Measurements from ENCODE around the gene DCLK3. TPM values are rescaled to one million over a fixed set of nuclear protein-coding genes. Genes with fewer than 3 reads are reported as not detected.

DCLK3 gene
- total and polyA plus RNA-seq, 5 experiments from 2014 or later: not detected

DNA sequence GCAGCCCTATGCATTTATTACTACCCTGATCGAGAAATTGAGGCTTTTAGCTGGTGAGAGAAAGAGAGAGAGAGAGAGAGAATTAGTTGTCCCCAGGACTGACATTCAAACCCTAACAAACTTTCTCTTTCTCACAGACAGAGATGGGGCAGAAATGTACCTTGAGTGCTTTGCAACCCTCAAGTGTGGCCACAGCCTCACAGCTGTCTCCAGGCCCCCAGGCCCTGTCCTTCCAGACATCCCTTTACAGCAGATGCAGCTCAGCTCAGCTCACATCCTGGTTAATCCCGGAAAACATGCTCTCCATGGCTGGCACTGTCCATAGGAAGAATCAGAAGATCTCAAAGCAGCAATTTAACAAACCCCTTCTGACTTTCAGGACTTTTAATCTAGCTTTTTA lies 67.6 kb downstream of the DCLK3 start:
- no peak overlapping the region for H3K27ac Mint-ChIP-seq
- H3K9me3 Mint-ChIP-seq: no peaks in the 10 kb centered on the region
- no peaks in the 10 kb centered on the region for H3K4me1 Mint-ChIP-seq
- no peak for ATAC-seq
- POLR2A ChIA-PET: no interaction called here
- H3K27me3 Mint-ChIP-seq: peaks cover 0 to 3% (median 0%) of the 10 kb centered on the region in 5 donors
- no peaks in the 10 kb centered on the region for H3K36me3 Mint-ChIP-seq
- DNase-seq: no peak
- H3K4me3 Mint-ChIP-seq: no peak overlapping the region

GRCh38 chr3:36695769-36696137 lies 68.6 kb downstream of the DCLK3 start:
- no peak for DNase-seq

DNA sequence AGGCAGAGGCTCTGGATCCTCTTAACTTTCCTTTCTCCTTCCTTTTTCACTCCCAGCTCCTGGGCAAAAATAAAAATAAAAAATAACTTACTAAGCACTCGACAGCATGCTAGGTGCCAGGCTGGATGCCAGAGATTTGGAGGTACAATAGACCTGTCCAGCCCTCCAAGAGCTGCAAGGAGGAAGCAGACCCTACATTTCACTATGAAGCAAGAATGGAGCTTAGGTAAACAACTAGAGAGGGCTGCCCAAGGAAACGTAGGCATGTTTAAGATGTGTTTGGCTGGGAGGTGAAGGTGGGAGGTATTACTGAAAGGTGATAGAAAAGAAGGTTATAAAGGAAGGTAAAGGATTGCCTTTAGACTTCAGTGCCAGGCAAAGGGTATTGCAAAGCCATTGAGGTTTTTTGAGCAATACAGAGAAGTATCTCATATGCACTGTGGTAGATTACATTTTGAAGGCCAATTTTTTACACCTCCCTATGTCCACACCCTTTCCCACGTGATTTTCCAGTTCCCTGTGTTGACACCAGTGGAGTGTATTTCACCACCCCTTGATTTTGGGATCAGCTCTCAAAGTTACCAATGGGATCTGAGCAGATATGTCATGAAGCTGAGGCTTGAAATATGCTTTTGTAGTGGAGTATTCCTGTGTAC lies 69.1 kb downstream of the DCLK3 start:
- no peaks in the 10 kb centered on the region for H3K9me3 Mint-ChIP-seq
- DNase-seq (no peak), ATAC-seq (no peak)
- no peaks in the 10 kb centered on the region for H3K4me1 Mint-ChIP-seq
- H3K4me3 Mint-ChIP-seq: no peak overlapping the region
- H3K27ac Mint-ChIP-seq: no peak overlapping the region
- H3K36me3 Mint-ChIP-seq: no peaks in the 10 kb centered on the region
- H3K27me3 Mint-ChIP-seq: peaks cover 0 to 3% (median 0%) of the 10 kb centered on the region in 5 donors
- POLR2A ChIA-PET: no interaction called here

More at GRCh38 chr3:36695769-36696137, 68.6 kb downstream of the DCLK3 start:
- H3K4me1 Mint-ChIP-seq: no peaks in the 10 kb centered on the region
- H3K27me3 Mint-ChIP-seq: peaks cover 0 to 3% (median 0%) of the 10 kb centered on the region in 5 donors
- H3K4me3 Mint-ChIP-seq: no peak overlapping the region
- no peaks in the 10 kb centered on the region for H3K9me3 Mint-ChIP-seq
- no peaks in the 10 kb centered on the region for H3K36me3 Mint-ChIP-seq
- ATAC-seq: no peak
- POLR2A ChIA-PET: no interaction called here
- H3K27ac Mint-ChIP-seq: no peak overlapping the region

GRCh38 chr3:36693670-36694069 lies 70.7 kb downstream of the DCLK3 start:
- Mint-ChIP-seq H3K9me3 (no peaks in the 10 kb centered on the region), H3K27ac (no peak overlapping the region), H3K4me1 (no peaks in the 10 kb centered on the region), H3K27me3 (peaks cover 0 to 6% (median 1%) of the 10 kb centered on the region in 5 donors), H3K36me3 (no peaks in the 10 kb centered on the region), H3K4me3 (no peak overlapping the region)
- DNase-seq: no peak
- ATAC-seq: no peak
- POLR2A ChIA-PET: no interaction called here

- Mint-ChIP-seq H3K27ac (no peak overlapping the region), H3K36me3 (no peaks in the 10 kb centered on the region), H3K27me3 (peaks cover 0 to 6% (median 1%) of the 10 kb centered on the region in 5 donors), H3K4me3 (no peak overlapping the region), H3K9me3 (no peaks in the 10 kb centered on the region), H3K4me1 (no peaks in the 10 kb centered on the region)
- ATAC-seq: no peak
- DNase-seq: no peak
- POLR2A ChIA-PET: no interaction called here
Measured at GRCh38 chr3:36689560-36689959, 74.8 kb downstream of the DCLK3 start.

DNA sequence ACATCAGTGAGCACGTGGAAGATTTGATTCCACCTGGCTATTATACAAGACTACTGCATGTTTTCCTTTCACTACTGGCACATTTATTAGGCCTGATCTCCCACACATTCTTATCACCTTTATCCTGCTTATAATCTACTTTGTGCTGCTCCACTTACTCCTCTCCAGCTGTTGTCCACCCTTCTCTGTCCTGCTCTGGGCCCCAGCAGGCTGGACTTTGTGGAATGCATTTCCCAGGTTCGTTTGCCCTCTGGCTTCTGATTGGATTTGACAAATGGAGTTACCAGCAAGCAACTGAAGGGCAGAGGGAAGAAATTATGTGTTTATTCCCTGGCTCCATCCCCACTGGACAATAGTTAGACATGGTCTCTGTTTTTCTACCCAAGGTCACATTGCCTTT lies 75.5 kb downstream of the DCLK3 start:
- Mint-ChIP-seq H3K27ac (no peak overlapping the region), H3K9me3 (no peaks in the 10 kb centered on the region), H3K4me3 (no peak overlapping the region), H3K4me1 (no peaks in the 10 kb centered on the region), H3K27me3 (peaks cover 0 to 6% (median 1%) of the 10 kb centered on the region in 5 donors), H3K36me3 (no peaks in the 10 kb centered on the region)
- DNase-seq (no peak), ATAC-seq (no peak)
- POLR2A ChIA-PET: no interaction called here

- no peak for ATAC-seq
Measured at GRCh38 chr3:36686516-36686915, 77.8 kb downstream of the DCLK3 start.

GRCh38 chr3:36681867-36682266 lies 82.5 kb downstream of the DCLK3 start:
- Mint-ChIP-seq H3K36me3 (peaks cover 4 to 40% (median 16%) of the 10 kb centered on the region in 3 donors), H3K27ac (no peak overlapping the region), H3K9me3 (peaks cover 8 to 52% (median 36%) of the 10 kb centered on the region in 9 donors), H3K4me3 (no peak overlapping the region), H3K27me3 (peaks cover 2 to 15% (median 9%) of the 10 kb centered on the region in 5 donors), H3K4me1 (no peaks in the 10 kb centered on the region)
- POLR2A ChIA-PET: no interaction called here
- ATAC-seq: no peak
- no peak for DNase-seq

More at GRCh38 chr3:36686516-36686915, 77.8 kb downstream of the DCLK3 start:
- Mint-ChIP-seq H3K9me3 (peaks cover 0 to 8% (median 2%) of the 10 kb centered on the region in 9 donors), H3K36me3 (peaks cover 0 to 3% (median 1%) of the 10 kb centered on the region in 3 donors), H3K27ac (peak overlapping the region in 1 of 10 donors; percentile 36), H3K4me3 (no peak overlapping the region), H3K27me3 (peaks cover 1 to 11% (median 3%) of the 10 kb centered on the region in 5 donors), H3K4me1 (no peaks in the 10 kb centered on the region)
- POLR2A ChIA-PET: no interaction called here
- DNase-seq: no peak

DNA sequence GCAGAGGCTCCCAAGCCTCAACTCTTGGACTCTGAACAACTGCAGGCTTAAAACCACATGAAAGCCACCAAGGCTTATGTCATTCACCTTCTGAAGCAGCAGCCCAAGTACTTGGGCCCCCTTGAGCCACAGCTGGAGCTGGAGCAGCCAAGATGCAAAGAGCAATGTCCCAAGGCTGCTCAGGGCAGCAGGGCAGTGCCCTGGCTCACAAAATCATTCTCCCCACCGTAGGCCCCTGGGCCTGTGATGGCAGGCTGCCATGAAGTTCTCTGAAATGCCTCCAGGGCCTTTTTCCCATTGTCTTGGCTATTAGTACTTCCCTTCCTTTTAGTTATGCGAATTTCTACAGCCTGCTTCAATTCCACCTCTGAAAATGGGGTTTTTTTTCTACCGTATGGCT lies 83.4 kb downstream of the DCLK3 start:
- ATAC-seq (no peak), DNase-seq (no peak)
- Mint-ChIP-seq H3K4me1 (no peaks in the 10 kb centered on the region), H3K27me3 (peaks cover 2 to 15% (median 9%) of the 10 kb centered on the region in 5 donors), H3K4me3 (no peak overlapping the region), H3K27ac (no peak overlapping the region), H3K9me3 (peaks cover 8 to 52% (median 37%) of the 10 kb centered on the region in 9 donors), H3K36me3 (peaks cover 4 to 40% (median 16%) of the 10 kb centered on the region in 3 donors)
- POLR2A ChIA-PET: no interaction called here

GRCh38 chr3:36679384-36680200 lies 84.8 kb downstream of the DCLK3 start:
- POLR2A ChIA-PET: no interaction called here
- H3K9me3 Mint-ChIP-seq: peaks cover 8 to 52% (median 44%) of the 10 kb centered on the region in 9 donors
- ATAC-seq: no peak

DNA sequence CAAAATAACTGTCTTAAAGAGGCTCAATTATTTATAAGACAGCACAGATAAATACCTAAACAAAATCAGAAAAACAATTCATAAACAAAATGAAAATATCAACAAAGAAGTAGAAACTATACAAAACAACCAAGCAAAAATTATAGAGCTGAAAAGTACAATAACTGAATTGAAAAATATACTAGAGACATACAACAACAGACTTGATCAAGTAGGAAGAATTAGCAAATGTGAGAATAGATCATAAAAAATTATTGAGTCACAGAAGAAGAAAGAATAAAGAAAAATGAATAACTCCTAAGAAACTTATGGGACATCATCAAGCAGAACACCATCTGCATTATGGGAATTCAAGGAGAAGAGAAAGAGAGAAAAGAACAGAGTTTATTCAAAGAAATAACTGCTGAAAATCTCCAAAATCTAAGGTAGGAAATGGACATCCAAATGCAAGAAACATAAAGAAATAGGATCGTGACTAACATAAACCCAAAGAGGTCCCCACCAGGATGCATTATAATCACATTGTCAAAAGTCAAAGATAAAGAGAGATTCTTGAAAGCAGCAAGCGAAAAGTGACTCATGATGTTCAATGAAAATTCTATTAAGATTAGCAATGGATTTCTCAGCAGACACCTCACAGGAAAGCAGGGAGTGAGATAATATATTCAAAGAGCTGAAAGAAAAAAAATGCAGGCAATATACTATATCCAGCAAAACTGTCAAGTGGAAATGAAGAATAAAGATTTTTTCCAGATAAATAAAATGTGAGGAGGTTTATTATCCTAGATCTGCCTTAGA lies 85.9 kb downstream of the DCLK3 start:
- no peak overlapping the region for H3K4me3 Mint-ChIP-seq
- DNase-seq (no peak), ATAC-seq (no peak)
- H3K9me3 Mint-ChIP-seq: peaks cover 8 to 56% (median 44%) of the 10 kb centered on the region in 9 donors
- H3K27ac Mint-ChIP-seq: no peak overlapping the region
- POLR2A ChIA-PET: no interaction called here
- no peaks in the 10 kb centered on the region for H3K4me1 Mint-ChIP-seq
- peaks cover 4 to 40% (median 16%) of the 10 kb centered on the region in 3 donors for H3K36me3 Mint-ChIP-seq
- H3K27me3 Mint-ChIP-seq: peaks cover under 1 to 13% (median 9%) of the 10 kb centered on the region in 5 donors

More at GRCh38 chr3:36679384-36680200, 84.8 kb downstream of the DCLK3 start:
- peaks cover 4 to 40% (median 16%) of the 10 kb centered on the region in 3 donors for H3K36me3 Mint-ChIP-seq
- H3K27me3 Mint-ChIP-seq: peaks cover 2 to 15% (median 9%) of the 10 kb centered on the region in 5 donors
- DNase-seq: no peak
- no peak overlapping the region for H3K4me3 Mint-ChIP-seq
- H3K27ac Mint-ChIP-seq: no peak overlapping the region
- H3K4me1 Mint-ChIP-seq: no peaks in the 10 kb centered on the region

- ATAC-seq (no peak), DNase-seq (no peak)
- H3K27ac Mint-ChIP-seq: no peak overlapping the region
- POLR2A ChIA-PET: no interaction called here
- peaks cover 0 to 11% (median 7%) of the 10 kb centered on the region in 5 donors for H3K27me3 Mint-ChIP-seq
- no peak overlapping the region for H3K4me3 Mint-ChIP-seq
- H3K4me1 Mint-ChIP-seq: no peaks in the 10 kb centered on the region
- peaks cover 8 to 55% (median 44%) of the 10 kb centered on the region in 9 donors for H3K9me3 Mint-ChIP-seq
- H3K36me3 Mint-ChIP-seq: peaks cover 4 to 40% (median 16%) of the 10 kb centered on the region in 3 donors
Measured at GRCh38 chr3:36677331-36678007, 86.9 kb downstream of the DCLK3 start.

All from naive thymus-derived CD8-positive, alpha-beta T cell (primary cell).